HG03103 (cell line): ENCODE results near the gene CDC42EP2.

ENCODE experiments used
- ATAC-seq: cut with Tn5 transposase; IDR thresholded peaks from one replicate; pipeline ENCODE4 v1.9.1; 2021; ENCODE audit warnings: low read depth; ENCODE audit not compliant: unreplicated experiment

Gene CDC42EP2

GRCh38 chr11:65355013-65355775, 40.5 kb downstream of the CDC42EP2 start:
- ATAC-seq: peak; percentile 21

GRCh38 chr11:65355776-65356393, 41.2 kb downstream of the CDC42EP2 start:
- ATAC-seq: no peak

GRCh38 chr11:65356394-65356972, 41.8 kb downstream of the CDC42EP2 start:
- ATAC-seq: no peak

GRCh38 chr11:65357856-65358356, 43.2 kb downstream of the CDC42EP2 start:
- ATAC-seq: no peak

GRCh38 chr11:65362320-65362931, 47.8 kb downstream of the CDC42EP2 start:
- no peak for ATAC-seq

GRCh38 chr11:65362966-65363365, 48.3 kb downstream of the CDC42EP2 start:
- ATAC-seq: no peak

GRCh38 chr11:65363770-65364169, 49.1 kb downstream of the CDC42EP2 start:
- ATAC-seq: no peak

GRCh38 chr11:65366340-65366773, 51.7 kb downstream of the CDC42EP2 start:
- no peak for ATAC-seq

- ATAC-seq: no peak
These were observed 56.0 kb downstream of the CDC42EP2 start for GRCh38 chr11:65370659-65371049.
